H1 (cell line): ENCODE data around the gene GEMIN7. TPM values are rescaled to one million over a fixed set of nuclear protein-coding genes. Genes with fewer than 3 reads are reported as not detected.

Experiments
- CTCF ChIA-PET: fragments of 300-600 bp; sonication (Branson Sonifier 250); formaldehyde crosslinking; loops from one replicate; lab custom pipeline; 2021; ENCODE audit not compliant: partially characterized antibody; lab: Charles Lee
- POLR2A ChIA-PET: fragments of 300-600 bp; sonication (Branson Sonifier 250); formaldehyde crosslinking; loops from one replicate; lab custom pipeline; 2021; ENCODE audit warnings: inconsistent platforms; ENCODE audit not compliant: partially characterized antibody; lab: Charles Lee
- DNase-seq, 2 experiments: peaks; one replicate each; pipeline versions ENCODE4 v3.0.0 to v3.0.0-alpha.2; 2010 to 2022; ENCODE audit warnings: low spot score in 2 of 2, low read depth in 1 of 2, mixed read lengths in 1 of 2
- FAIRE-seq: peaks from 2 replicates; lab custom pipeline; 2011; peaks lifted over from hg19 to GRCh38; lab: Jason Lieb, UNC
- H2AFZ ChIP-seq: 2 replicates; pipeline ENCODE4 v1.8.1; 2012; ENCODE audit warnings: low read length, inconsistent platforms
- H2AK5ac ChIP-seq: 2 replicates; pipeline ENCODE4 v1.6.1; 2013; ENCODE audit warnings: low read depth, low read length
- H2BK120ac ChIP-seq: replicated peaks from 2 replicates; pipeline ENCODE3; 2013; ENCODE audit warnings: low read depth, low read length, inconsistent platforms
- H2BK12ac ChIP-seq: 2 replicates; pipeline ENCODE4 v1.6.1; 2013; ENCODE audit warnings: low read depth, low read length
- H2BK15ac ChIP-seq: 2 replicates; pipeline ENCODE4 v1.6.1; 2013; ENCODE audit warnings: low read length
- H2BK20ac ChIP-seq: 2 replicates; pipeline ENCODE4 v1.6.1; 2013; ENCODE audit warnings: low read length
- H2BK5ac ChIP-seq: 2 replicates; pipeline ENCODE4 v1.6.1; 2013; ENCODE audit warnings: low read depth, low read length
- H3K14ac ChIP-seq: 2 replicates; pipeline ENCODE4 v1.6.1; 2013; ENCODE audit warnings: inconsistent platforms; ENCODE audit not compliant: insufficient read length
- H3K18ac ChIP-seq: 2 replicates; pipeline ENCODE4 v1.6.1; 2013; ENCODE audit warnings: low read length; ENCODE audit errors: extremely low read depth
- H3K23ac ChIP-seq: 2 replicates; pipeline ENCODE4 v1.6.1; 2013; ENCODE audit warnings: inconsistent platforms; ENCODE audit not compliant: insufficient read length
- H3K23me2 ChIP-seq: 2 replicates; pipeline ENCODE4 v1.6.1; 2013; ENCODE audit warnings: low read depth, low read length
- H3K27ac ChIP-seq: 2 replicates; pipeline ENCODE4 v1.6.1; 2011; ENCODE audit warnings: low read depth, low read length, inconsistent platforms
- H3K27me3 ChIP-seq, 4 experiments: replicated peaks in 1 of 4; 1 replicate in 1 of 4; 2 replicates in 3 of 4; pipeline versions ENCODE4 v1.6.1 to v1.8.1; 2011 to 2013; ENCODE audit warnings: low read length in 3 of 4, mild to moderate bottlenecking in 3 of 4, inconsistent platforms in 2 of 4, mixed read lengths in 2 of 4, moderate library complexity in 1 of 4; ENCODE audit not compliant: control insufficient read depth in 3 of 4, insufficient read depth in 3 of 4; ENCODE audit errors: extremely low read depth in 1 of 4
- H3K36me3 ChIP-seq, 4 experiments: 2 replicates each; pipeline versions ENCODE4 v1.6.1 to v1.8.1; 2011 to 2013; ENCODE audit warnings: mild to moderate bottlenecking in 4 of 4, low read length in 3 of 4, moderate library complexity in 2 of 4, control low read depth in 1 of 4, inconsistent platforms in 1 of 4; ENCODE audit not compliant: insufficient read depth in 4 of 4, control insufficient read depth in 2 of 4
- H3K4ac ChIP-seq: replicated peaks from 2 replicates; pipeline ENCODE3; 2013; ENCODE audit warnings: low read length, low read depth, mixed read lengths, inconsistent platforms; ENCODE audit not compliant: insufficient read length
- H3K4me1 ChIP-seq, 4 experiments: replicated peaks in 1 of 4; 1 replicate in 1 of 4; 2 replicates in 3 of 4; pipeline versions ENCODE4 v1.6.1 to v1.8.1; 2011 to 2013; ENCODE audit warnings: low read length in 3 of 4, inconsistent platforms in 2 of 4, mixed read lengths in 1 of 4; ENCODE audit not compliant: insufficient read depth in 4 of 4, control insufficient read depth in 3 of 4
- H3K4me2 ChIP-seq, 2 experiments: 2 replicates each; pipeline versions ENCODE4 v1.6.1 to v1.8.1; 2011 to 2013; ENCODE audit warnings: low read depth in 2 of 2, low read length in 2 of 2, control low read depth in 1 of 2, inconsistent platforms in 1 of 2, mild to moderate bottlenecking in 1 of 2; ENCODE audit not compliant: insufficient read depth in 1 of 2
- H3K4me3 ChIP-seq, 4 experiments: fragments of 200-600, 300-600 bp in 1 of 4; sonication (generic), shearing (Covaris generic), sonication (Bioruptor Twin) in 1 of 4; 2 replicates each; pipeline versions ENCODE4 v1.5.1 to v1.8.1; 2011 to 2016; ENCODE audit warnings: low read length in 4 of 4, low read depth in 3 of 4, control low read depth in 2 of 4, inconsistent platforms in 2 of 4, mild to moderate bottlenecking in 2 of 4, mixed read lengths in 1 of 4, moderate library complexity in 1 of 4; ENCODE audit not compliant: insufficient read depth in 2 of 4; ENCODE audit errors: extremely low read depth in 1 of 4
- H3K56ac ChIP-seq: replicated peaks from 2 replicates; pipeline ENCODE3; 2013; ENCODE audit warnings: low read depth, mild to moderate bottlenecking, mixed read lengths, low read length, inconsistent platforms; ENCODE audit not compliant: insufficient read length
- H3K79me1 ChIP-seq: 2 replicates; pipeline ENCODE4 v1.6.1; 2013; ENCODE audit warnings: low read depth, low read length, control low read depth
- H3K79me2 ChIP-seq, 2 experiments: 2 replicates each; pipeline versions ENCODE4 v1.6.1 to v1.8.1; 2012 to 2013; ENCODE audit warnings: low read length in 2 of 2, mild to moderate bottlenecking in 2 of 2, inconsistent platforms in 1 of 2; ENCODE audit not compliant: insufficient read depth in 2 of 2, control insufficient read depth in 1 of 2
- H3K9ac ChIP-seq, 4 experiments: replicated peaks in 1 of 4; 1 replicate in 1 of 4; 2 replicates in 3 of 4; pipeline versions ENCODE4 v1.6.1 to v1.8.1; 2011 to 2013; ENCODE audit warnings: low read depth in 3 of 4, low read length in 3 of 4, control low read depth in 2 of 4, mild to moderate bottlenecking in 2 of 4, moderate library complexity in 2 of 4, inconsistent platforms in 1 of 4; ENCODE audit errors: extremely low read depth in 1 of 4
- H3K9me3 ChIP-seq, 2 experiments: 2 replicates each; pipeline versions ENCODE4 v1.6.1 to v1.8.1; 2012 to 2013; ENCODE audit warnings: mild to moderate bottlenecking in 2 of 2, moderate library complexity in 2 of 2, control low read depth in 1 of 2, inconsistent platforms in 1 of 2, low read depth in 1 of 2, low read length in 1 of 2, mixed read lengths in 1 of 2; ENCODE audit not compliant: insufficient read depth in 2 of 2
- H4K20me1 ChIP-seq, 2 experiments: replicated peaks in 1 of 2; 2 replicates each; pipeline versions ENCODE3 to v1.8.1; 2011 to 2013; ENCODE audit warnings: inconsistent platforms in 2 of 2, low read length in 2 of 2, mild to moderate bottlenecking in 1 of 2; ENCODE audit not compliant: insufficient read depth in 2 of 2, control insufficient read depth in 1 of 2
- H4K5ac ChIP-seq: 2 replicates; pipeline ENCODE4 v1.6.1; 2013; ENCODE audit warnings: low read length, low read depth, mixed read lengths, inconsistent platforms; ENCODE audit not compliant: insufficient read length
- H4K8ac ChIP-seq: 2 replicates; pipeline ENCODE4 v1.8.0; 2013; ENCODE audit warnings: mild to moderate bottlenecking, moderate library complexity, low read length, inconsistent platforms; ENCODE audit not compliant: insufficient read depth; ENCODE audit errors: extremely low read depth
- H4K91ac ChIP-seq: replicated peaks from 2 replicates; pipeline ENCODE3; 2013; ENCODE audit warnings: low read length, mixed read lengths, inconsistent platforms; ENCODE audit not compliant: insufficient read length
- ATF2 ChIP-seq: IDR thresholded peaks from 2 replicates; pipeline ENCODE4 v1.6.1; 2012; ENCODE audit warnings: low read length, inconsistent platforms
- CBX8 ChIP-seq: fragments of 300-800, 300-1000 bp; sonication (generic); IDR thresholded peaks from 2 replicates; pipeline ENCODE4 v1.7.1; 2016; ENCODE audit warnings: low read depth, low read length, borderline replicate concordance
- CREB1 ChIP-seq: IDR thresholded peaks from 2 replicates; pipeline ENCODE4 v1.6.1; 2012; ENCODE audit warnings: inconsistent platforms
- EGR1 ChIP-seq: IDR thresholded peaks from 2 replicates; pipeline ENCODE4 v1.6.1; 2011; ENCODE audit warnings: low read depth, low read length, borderline replicate concordance
- GTF2F1 ChIP-seq: IDR thresholded peaks from 2 replicates; pipeline ENCODE4 v1.6.1; 2012; ENCODE audit warnings: low read depth, low read length, improper control_type of control experiment, borderline replicate concordance
- HDAC2 ChIP-seq, 2 experiments: fragments of 300-600 bp in 1 of 2; sonication (generic) in 1 of 2; IDR thresholded peaks; 2 replicates each; pipeline ENCODE4 v1.6.1; 2011 to 2012; ENCODE audit warnings: low read depth in 2 of 2, low read length in 2 of 2, mild to moderate bottlenecking in 2 of 2, moderate library complexity in 2 of 2, borderline replicate concordance in 1 of 2, inconsistent platforms in 1 of 2
- KDM1A ChIP-seq: fragments of 200-600, 300-600 bp; sonication (generic); IDR thresholded peaks from 2 replicates; pipeline ENCODE4 v1.7.1; 2016; ENCODE audit warnings: mild to moderate bottlenecking, low read length, borderline replicate concordance
- PHF8 ChIP-seq: fragments of 200-600 bp; sonication (generic); conservative IDR thresholded peaks from 2 replicates; pipeline ENCODE4 v1.7.1; 2012; ENCODE audit warnings: low read depth, mild to moderate bottlenecking, inconsistent platforms, low read length, moderate library complexity
- SAP30 ChIP-seq: fragments of 300-600 bp; sonication (generic); IDR thresholded peaks from 2 replicates; pipeline ENCODE4 v1.7.1; 2012; ENCODE audit warnings: low read length, moderate library complexity, mild to moderate bottlenecking, inconsistent platforms; ENCODE audit not compliant: insufficient read depth, insufficient replicate concordance
- TCF12 ChIP-seq: IDR thresholded peaks from 2 replicates; pipeline ENCODE4 v1.6.1; 2011; ENCODE audit warnings: low read depth, mild to moderate bottlenecking, low read length
- WGBS, 2 experiments: shearing (Covaris generic) in 1 of 2; methylation state at CpG; one replicate each; pipeline versions ENCODE4 v1.1.6 to v1.1.7; 2013 to 2015; ENCODE audit warnings: low lambda C conversion rate in 2 of 2, mixed read lengths in 2 of 2, inconsistent platforms in 1 of 2, low coverage in 1 of 2, missing lambda C conversion rate in 1 of 2; ENCODE audit not compliant: insufficient replicate concordance in 2 of 2, insufficient coverage in 1 of 2, insufficient read length in 1 of 2; ENCODE audit errors: extremely low coverage in 1 of 2, missing lambda C conversion rate in 1 of 2; 5-methylcytosine and 5-hydroxymethylcytosine counted together
- polyA plus RNA-seq, 7 experiments: library from polyadenylated mRNA; depleted of rRNA in 3 of 7; stranded (reverse) in 5 of 7; unstranded in 2 of 7; fragments of >200 nt in 5 of 7; fragments of 200-250 nt in 2 of 7; gene quantifications; 1 replicate in 5 of 7; 2 replicates in 1 of 7; 4 replicates in 1 of 7; pipeline versions ENCODE4 v1.2.1 to v1.2.3, GENCODE V29; 2011 to 2013; ENCODE audit warnings: missing spikeins in 2 of 7, mixed read lengths in 2 of 7
- total RNA-seq: library from RNA; stranded (reverse); fragmentation: NEBNext Ultra II Directional; extraction: Animal tissue kit (Norgen Biotek cat#: 25700); gene quantifications from 2 replicates; pipeline ENCODE4 v1.2.1, GENCODE V29; 2021

GEMIN7 gene
- total and polyA plus RNA-seq, 2 of the 8 experiments (the other 6 are each of a cell fraction or from before 2014, with no cell fraction given) = 48.0 to 91.6 TPM

GRCh38 chr19:45094137-45094536 is 15.1 kb downstream of the GEMIN7 start:
- H3K27ac ChIP-seq = no peak overlapping the region
- H2AFZ ChIP-seq = no peak overlapping the region
- peaks cover 42% of the 10 kb centered on the region for H3K79me1 ChIP-seq
- no peak overlapping the region for H3K4ac ChIP-seq
- H4K20me1 ChIP-seq = peaks cover 32 to 46% of the 10 kb centered on the region in 2 experiments
- FAIRE-seq (no peak), DNase-seq (no peak)
- whole genome bisulfite sequencing, 2 experiments = 83% methylated on average over 7 of the region's 9 CpGs; no CpG with 5 or more reads in 1 of the 2 experiments
- H2AK5ac ChIP-seq = 0 out of 2 replicates have a peak overlapping the region, but pooled peaks have one; percentile 75
- H3K9me3 ChIP-seq = no peaks in the 10 kb centered on the region
- no peak overlapping the region for H3K56ac ChIP-seq
- peaks cover 31 to 63% of the 10 kb centered on the region in 2 experiments for H3K79me2 ChIP-seq
- peaks cover 3 to 13% (median 4%) of the 10 kb centered on the region in 4 experiments; a peak in 4 of 8 replicates for H3K36me3 ChIP-seq
- H3K4me2 ChIP-seq = peak overlapping the region; percentile 94 to 98
- H3K23ac ChIP-seq = no peak overlapping the region
- no peak overlapping the region for H2BK5ac ChIP-seq
- no peak overlapping the region for H4K91ac ChIP-seq
- no peak overlapping the region for H4K8ac ChIP-seq
- no peaks in the 10 kb centered on the region for H3K27me3 ChIP-seq
- H2BK12ac ChIP-seq = no peak overlapping the region
- H3K18ac ChIP-seq = no peak overlapping the region
- no peak overlapping the region for H4K5ac ChIP-seq
- ChIA-PET CTCF (interaction anchor here (1.3 kb wide), 1 partner anchor 9 kb away, joined by 4 read pairs; no protein-coding TSS in a partner anchor), POLR2A (interaction anchor here (0.8 to 1.9 kb wide), 4 partner anchors 11 to 19 kb away, joined by 3 to 5 read pairs (median 4); no protein-coding TSS in a partner anchor)
- H2BK15ac ChIP-seq = no peak overlapping the region
- H2BK120ac ChIP-seq = no peak overlapping the region
- H3K14ac ChIP-seq = no peak overlapping the region
- H2BK20ac ChIP-seq = no peak overlapping the region
- H3K4me3 ChIP-seq = peak overlapping the region; percentile 73 to 97 (median 86)
- peak overlapping the region in 3 of 4 experiments; percentile 94 to 98 (median 97); a peak in 6 of 7 replicates for H3K9ac ChIP-seq
- H3K4me1 ChIP-seq = peaks cover 6 to 33% (median 19%) of the 10 kb centered on the region in 4 experiments
- peaks cover 16% of the 10 kb centered on the region for H3K23me2 ChIP-seq
- TF ChIP-seq TCF12 = no peak
- TF ChIP-seq GTF2F1 = no peak
- no peak for TF ChIP-seq ATF2
- TF ChIP-seq EGR1 = no peak
- no peak for TF ChIP-seq KDM1A
- no peak for TF ChIP-seq HDAC2 (IDR thresholded peaks at IDR 0.05; ENCODE audit: borderline replicate concordance in 1 of 2, low read depth in 2 of 2, low read length in 2 of 2)
- no peak for TF ChIP-seq CREB1
- no peak for TF ChIP-seq PHF8
- no peak for TF ChIP-seq SAP30
- no peak for TF ChIP-seq CBX8
